Central memory CD8-positive, alpha-beta T cell (primary cell): ENCODE measurements around the gene ATN1.

Experiments
- ATAC-seq: fragments of 150-1000 bp; cut with Tn5 transposase; replicated peaks from 2 replicates; pipeline ENCODE4 v1.10.0; 2022; ENCODE audit warnings: mild to moderate bottlenecking, moderate FRiP score, moderate number of reproducible peaks; ENCODE audit not compliant: poor library complexity, severe bottlenecking; ENCODE audit errors: extremely low read depth
- DNase-seq, 2 donors: peaks; one replicate each; pipeline ENCODE4 v3.0.0; 2021; ENCODE audit warnings: low spot score in 2 of 2
- H3K27ac Mint-ChIP-seq: one replicate; pipeline ENCODE4 v1.8.0; 2022; ENCODE audit warnings: low read depth, mild to moderate bottlenecking, moderate library complexity, mixed read lengths
- H3K27me3 Mint-ChIP-seq: one replicate; pipeline ENCODE4 v1.8.0; 2022; ENCODE audit warnings: mixed read lengths
- H3K36me3 Mint-ChIP-seq: one replicate; pipeline ENCODE4 v1.8.0; 2022; ENCODE audit warnings: mild to moderate bottlenecking, moderate library complexity, mixed read lengths; ENCODE audit not compliant: insufficient read depth
- H3K4me1 Mint-ChIP-seq: one replicate; pipeline ENCODE4 v1.8.0; 2022; ENCODE audit warnings: mixed read lengths
- H3K4me3 Mint-ChIP-seq: one replicate; pipeline ENCODE4 v1.8.0; 2022; ENCODE audit warnings: mild to moderate bottlenecking, moderate library complexity, mixed read lengths
- H3K9me3 Mint-ChIP-seq: one replicate; pipeline ENCODE4 v1.8.0; 2022; ENCODE audit warnings: mixed read lengths

The ATN1 gene

GRCh38 chr12:6962285-6963015 is 34.7 kb downstream of the ATN1 start:
- Mint-ChIP-seq H3K4me3 (no peak overlapping the region), H3K27me3 (no peaks in the 10 kb centered on the region), H3K27ac (peak overlapping the region; percentile 99), H3K9me3 (no peaks in the 10 kb centered on the region), H3K36me3 (peaks cover 60% of the 10 kb centered on the region), H3K4me1 (peaks cover 56% of the 10 kb centered on the region)
- DNase-seq (no peak), ATAC-seq (no peak)

GRCh38 chr12:6963016-6963731 is 35.4 kb downstream of the ATN1 start:
- Mint-ChIP-seq H3K4me3 (no peak overlapping the region), H3K9me3 (no peaks in the 10 kb centered on the region), H3K4me1 (peaks cover 50% of the 10 kb centered on the region), H3K27me3 (no peaks in the 10 kb centered on the region), H3K27ac (peak overlapping the region; percentile 99), H3K36me3 (peaks cover 58% of the 10 kb centered on the region)
- ATAC-seq (no peak), DNase-seq (no peak)

- DNase-seq (no peak), ATAC-seq (no peak)
- Mint-ChIP-seq H3K4me3 (no peak overlapping the region), H3K4me1 (peaks cover 47% of the 10 kb centered on the region), H3K36me3 (peaks cover 55% of the 10 kb centered on the region), H3K27ac (no peak overlapping the region), H3K27me3 (no peaks in the 10 kb centered on the region), H3K9me3 (no peaks in the 10 kb centered on the region)
Measured at GRCh38 chr12:6963791-6964413, 36.1 kb downstream of the ATN1 start.

- DNase-seq (no peak), ATAC-seq (no peak)
- H3K4me3 Mint-ChIP-seq = no peak overlapping the region
- H3K27ac Mint-ChIP-seq = peak overlapping the region; percentile 55
- no peaks in the 10 kb centered on the region for H3K9me3 Mint-ChIP-seq
- H3K4me1 Mint-ChIP-seq = peaks cover 47% of the 10 kb centered on the region
- H3K27me3 Mint-ChIP-seq = no peaks in the 10 kb centered on the region
- H3K36me3 Mint-ChIP-seq = peaks cover 51% of the 10 kb centered on the region
Measured at GRCh38 chr12:6964605-6965025, 36.9 kb downstream of the ATN1 start.

GRCh38 chr12:6965026-6965661 is 37.4 kb downstream of the ATN1 start:
- Mint-ChIP-seq H3K27ac (peak overlapping the region; percentile 55), H3K9me3 (no peaks in the 10 kb centered on the region), H3K4me3 (no peak overlapping the region), H3K4me1 (peaks cover 46% of the 10 kb centered on the region), H3K27me3 (no peaks in the 10 kb centered on the region), H3K36me3 (peaks cover 54% of the 10 kb centered on the region)
- ATAC-seq (peak; percentile 42), DNase-seq (peak; percentile 81 to 88)

- DNase-seq (no peak), ATAC-seq (no peak)
- Mint-ChIP-seq H3K4me3 (no peak overlapping the region), H3K4me1 (peaks cover 42% of the 10 kb centered on the region), H3K27me3 (no peaks in the 10 kb centered on the region), H3K36me3 (peaks cover 51% of the 10 kb centered on the region), H3K9me3 (no peaks in the 10 kb centered on the region), H3K27ac (no peak overlapping the region)
Measured at GRCh38 chr12:6965714-6966113, 38.0 kb downstream of the ATN1 start.

- Mint-ChIP-seq H3K4me3 (no peak overlapping the region), H3K9me3 (no peaks in the 10 kb centered on the region), H3K27me3 (no peaks in the 10 kb centered on the region), H3K4me1 (peaks cover 39% of the 10 kb centered on the region), H3K36me3 (peaks cover 47% of the 10 kb centered on the region), H3K27ac (no peak overlapping the region)
- no peak for DNase-seq
- no peak for ATAC-seq
Measured at GRCh38 chr12:6966351-6966750, 38.6 kb downstream of the ATN1 start.

- H3K9me3 Mint-ChIP-seq = no peaks in the 10 kb centered on the region
- H3K4me3 Mint-ChIP-seq = no peak overlapping the region
- DNase-seq (no peak), ATAC-seq (no peak)
- H3K36me3 Mint-ChIP-seq = peaks cover 38% of the 10 kb centered on the region
- H3K4me1 Mint-ChIP-seq = peaks cover 38% of the 10 kb centered on the region
- H3K27me3 Mint-ChIP-seq = no peaks in the 10 kb centered on the region
- H3K27ac Mint-ChIP-seq = no peak overlapping the region
Measured at GRCh38 chr12:6967651-6968100, 39.9 kb downstream of the ATN1 start.

- no peak overlapping the region for H3K27ac Mint-ChIP-seq
- H3K9me3 Mint-ChIP-seq = no peaks in the 10 kb centered on the region
- H3K36me3 Mint-ChIP-seq = peaks cover 38% of the 10 kb centered on the region
Measured at GRCh38 chr12:6968426-6968825, 40.7 kb downstream of the ATN1 start.

GRCh38 chr12:6970096-6970527 is 42.4 kb downstream of the ATN1 start:
- DNase-seq (no peak), ATAC-seq (peak; percentile 7)
- peaks cover 30% of the 10 kb centered on the region for H3K4me1 Mint-ChIP-seq
- peak overlapping the region; percentile 97 for H3K27ac Mint-ChIP-seq
- peaks cover 40% of the 10 kb centered on the region for H3K36me3 Mint-ChIP-seq
- no peaks in the 10 kb centered on the region for H3K27me3 Mint-ChIP-seq
- peak overlapping the region; percentile 94 for H3K4me3 Mint-ChIP-seq
- H3K9me3 Mint-ChIP-seq = no peaks in the 10 kb centered on the region

More at GRCh38 chr12:6968426-6968825, 40.7 kb downstream of the ATN1 start:
- Mint-ChIP-seq H3K4me1 (peaks cover 38% of the 10 kb centered on the region), H3K27me3 (no peaks in the 10 kb centered on the region), H3K4me3 (peak overlapping the region; percentile 94)
- no peak for DNase-seq
- ATAC-seq = no peak

- Mint-ChIP-seq H3K36me3 (peaks cover 38% of the 10 kb centered on the region), H3K27ac (no peak overlapping the region), H3K9me3 (no peaks in the 10 kb centered on the region), H3K4me3 (no peak overlapping the region), H3K4me1 (peaks cover 19% of the 10 kb centered on the region), H3K27me3 (no peaks in the 10 kb centered on the region)
- ATAC-seq (no peak), DNase-seq (no peak)
Measured at GRCh38 chr12:6974180-6974579, 46.4 kb downstream of the ATN1 start.

- H3K4me3 Mint-ChIP-seq = no peak overlapping the region
- peaks cover 14% of the 10 kb centered on the region for H3K4me1 Mint-ChIP-seq
- no peaks in the 10 kb centered on the region for H3K9me3 Mint-ChIP-seq
- peaks cover 40% of the 10 kb centered on the region for H3K36me3 Mint-ChIP-seq
- H3K27ac Mint-ChIP-seq = no peak overlapping the region
- ATAC-seq = no peak
- no peaks in the 10 kb centered on the region for H3K27me3 Mint-ChIP-seq
- no peak for DNase-seq
Measured at GRCh38 chr12:6975297-6976032, 47.7 kb downstream of the ATN1 start.
